GM12878 (cell line): ENCODE results near the gene NUP214.

Experiments
- JUND ChIP-seq: IDR thresholded peaks from 2 replicates; pipeline ENCODE4 v1.6.1; 2012; ENCODE audit warnings: low read depth, mild to moderate bottlenecking, low read length, improper control_type of control experiment, moderate library complexity
- KDM1A ChIP-seq: fragments of 200-600 bp; sonication (generic); IDR thresholded peaks from 2 replicates; pipeline ENCODE4 v1.6.1; 2016; ENCODE audit warnings: borderline replicate concordance
- POLR2AphosphoS5 ChIP-seq: IDR thresholded peaks from 2 replicates; pipeline ENCODE4 v1.6.1; 2011; ENCODE audit warnings: mild to moderate bottlenecking, low read length, inconsistent platforms

- TF ChIP-seq KDM1A (no peak), POLR2AphosphoS5 (no peak), JUND (no peak)
Observed at GRCh38 chr9:131169563-131170240, 44.3 kb downstream of the NUP214 start.
